ENCODE data around the gene KCNS3.

KCNS3 gene

DNA sequence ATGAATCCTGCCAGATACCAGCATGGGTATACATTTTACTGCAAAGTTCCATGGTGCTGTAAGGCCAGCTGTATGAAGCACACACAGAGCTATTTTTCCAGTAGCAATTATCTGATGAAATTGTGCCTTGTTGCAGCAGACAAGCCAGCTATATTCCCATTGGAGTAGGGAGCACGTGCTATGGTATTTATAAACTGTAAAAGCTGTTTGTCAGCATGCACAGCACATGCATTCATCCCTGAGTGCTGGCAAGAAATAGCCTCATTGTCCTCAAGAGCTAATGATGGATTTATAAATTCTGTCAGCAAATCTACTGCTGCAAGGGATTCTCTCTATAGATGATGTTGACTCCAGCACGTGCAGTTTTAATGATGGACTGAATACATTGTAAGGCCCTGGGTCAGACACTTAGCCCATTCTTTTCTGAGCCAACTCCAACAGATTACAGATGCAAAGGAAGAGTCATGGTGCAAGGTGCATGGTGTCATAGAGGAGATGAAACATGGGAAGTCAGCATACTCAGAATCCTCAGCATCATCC, 61.7 kb downstream of the KCNS3 start:
- in situ Hi-C loops (cut with MboI; ENCODE audit: low pct_unique_long_range_greater_than_20kb, low sequenced_read_pairs, unreplicated experiment): no loop called here
- TF ChIP-seq, protein P1, sequence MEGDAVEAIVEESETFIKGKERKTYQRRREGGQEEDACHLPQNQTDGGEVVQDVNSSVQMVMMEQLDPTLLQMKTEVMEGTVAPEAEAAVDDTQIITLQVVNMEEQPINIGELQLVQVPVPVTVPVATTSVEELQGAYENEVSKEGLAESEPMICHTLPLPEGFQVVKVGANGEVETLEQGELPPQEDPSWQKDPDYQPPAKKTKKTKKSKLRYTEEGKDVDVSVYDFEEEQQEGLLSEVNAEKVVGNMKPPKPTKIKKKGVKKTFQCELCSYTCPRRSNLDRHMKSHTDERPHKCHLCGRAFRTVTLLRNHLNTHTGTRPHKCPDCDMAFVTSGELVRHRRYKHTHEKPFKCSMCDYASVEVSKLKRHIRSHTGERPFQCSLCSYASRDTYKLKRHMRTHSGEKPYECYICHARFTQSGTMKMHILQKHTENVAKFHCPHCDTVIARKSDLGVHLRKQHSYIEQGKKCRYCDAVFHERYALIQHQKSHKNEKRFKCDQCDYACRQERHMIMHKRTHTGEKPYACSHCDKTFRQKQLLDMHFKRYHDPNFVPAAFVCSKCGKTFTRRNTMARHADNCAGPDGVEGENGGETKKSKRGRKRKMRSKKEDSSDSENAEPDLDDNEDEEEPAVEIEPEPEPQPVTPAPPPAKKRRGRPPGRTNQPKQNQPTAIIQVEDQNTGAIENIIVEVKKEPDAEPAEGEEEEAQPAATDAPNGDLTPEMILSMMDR (IDR thresholded peaks at IDR 0.05; ENCODE audit: extremely low read depth, insufficient read depth, missing control alignments): no peak
- DNase-seq (ENCODE audit: low spot score): no peak

DNA sequence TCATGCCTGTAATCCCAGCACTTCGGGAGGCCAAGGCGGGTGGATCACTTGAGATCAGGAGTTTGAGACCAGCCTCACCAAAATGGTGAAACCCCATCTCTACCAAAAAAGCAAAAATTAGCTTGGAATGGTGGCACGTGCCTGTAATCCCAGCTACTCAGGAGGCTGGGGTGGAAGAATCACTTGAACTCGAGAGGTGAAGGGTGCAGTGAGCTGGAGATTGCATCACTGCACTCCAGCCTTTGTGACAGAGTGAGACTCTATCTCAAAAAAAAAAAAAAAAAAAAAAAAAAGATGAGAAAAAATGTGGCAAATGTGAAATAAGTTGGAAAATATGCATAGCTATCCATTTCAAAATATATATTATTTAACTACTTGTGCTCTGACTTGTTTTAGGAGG, 65.0 kb downstream of the KCNS3 start:
- no peak for DNase-seq (ENCODE audit: low spot score)
- in situ Hi-C loops (cut with MboI; ENCODE audit: low pct_unique_long_range_greater_than_20kb, low sequenced_read_pairs, unreplicated experiment): no loop called here
- TF ChIP-seq, protein P1 (IDR thresholded peaks at IDR 0.05; ENCODE audit: extremely low read depth, insufficient read depth, missing control alignments): no peak

DNA sequence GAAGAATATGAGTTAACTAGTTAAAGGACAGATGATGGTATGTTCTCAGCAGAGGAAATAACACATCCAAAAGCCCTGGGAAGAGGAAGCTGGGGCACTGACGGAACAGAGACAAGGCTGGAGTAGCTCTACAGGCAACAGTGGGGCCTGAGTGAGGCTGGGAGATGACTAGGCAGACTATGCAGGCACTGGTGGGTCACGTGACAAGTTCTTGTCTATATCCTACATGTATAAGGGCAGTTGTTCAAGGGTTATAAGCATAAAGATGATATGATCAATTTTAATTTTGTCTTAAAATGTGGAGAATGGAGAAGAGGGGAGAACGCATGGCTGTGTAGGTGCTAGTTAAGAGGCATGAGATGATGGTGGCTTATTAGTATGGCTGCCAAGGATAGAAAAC, 68.6 kb downstream of the KCNS3 start:
- in situ Hi-C loops (cut with MboI; ENCODE audit: low pct_unique_long_range_greater_than_20kb, low sequenced_read_pairs, unreplicated experiment): no loop called here
- DNase-seq (ENCODE audit: low spot score): no peak
- TF ChIP-seq, protein P1 (IDR thresholded peaks at IDR 0.05; ENCODE audit: extremely low read depth, insufficient read depth, missing control alignments): no peak

DNA sequence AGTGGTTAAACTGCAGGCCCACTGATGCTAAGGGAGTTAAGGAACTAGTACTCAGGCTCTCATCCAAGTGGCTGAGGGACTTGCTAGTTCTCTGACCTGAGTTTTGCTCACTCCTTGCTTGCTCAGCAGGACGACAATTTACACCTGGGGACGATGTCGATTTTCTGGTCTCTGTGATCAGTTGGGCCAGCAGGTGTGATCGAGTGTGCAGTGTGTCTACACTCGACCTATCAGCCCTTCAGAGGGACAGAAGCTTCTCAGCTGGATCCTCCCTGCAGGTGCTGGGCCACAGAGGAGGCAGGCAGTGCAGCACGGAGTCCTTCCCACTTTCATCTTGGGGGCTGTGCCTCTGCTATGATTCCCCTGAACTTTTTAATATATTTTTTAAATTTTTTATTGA, 71.5 kb downstream of the KCNS3 start:
- no peak for DNase-seq (ENCODE audit: low spot score)
- TF ChIP-seq, protein P1 (IDR thresholded peaks at IDR 0.05; ENCODE audit: extremely low read depth, insufficient read depth, missing control alignments): no peak
- in situ Hi-C loops (cut with MboI; ENCODE audit: low pct_unique_long_range_greater_than_20kb, low sequenced_read_pairs, unreplicated experiment): no loop called here

DNA sequence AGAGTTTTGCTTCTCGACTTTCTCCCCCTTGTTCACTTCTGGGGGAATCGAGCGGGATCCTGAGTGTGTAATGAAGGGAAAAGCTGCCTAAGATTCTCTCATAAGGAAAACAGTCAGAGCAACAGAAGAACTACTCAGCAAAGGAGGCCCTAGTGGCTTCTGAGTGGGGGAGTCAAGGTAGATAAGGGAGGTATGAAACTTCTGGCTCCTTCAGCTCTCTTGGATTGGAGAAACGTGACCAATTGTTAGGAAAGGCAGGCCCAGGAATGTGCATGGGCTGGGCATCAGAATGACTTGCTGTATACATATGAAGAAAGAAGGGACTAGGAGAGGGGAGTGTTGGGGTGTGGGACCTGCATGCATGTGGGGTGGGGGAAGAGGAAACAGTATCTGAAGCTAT, 73.1 kb downstream of the KCNS3 start:
- no peak for DNase-seq (ENCODE audit: low spot score)
- TF ChIP-seq, protein P1 (IDR thresholded peaks at IDR 0.05; ENCODE audit: extremely low read depth, insufficient read depth, missing control alignments): no peak
- in situ Hi-C loops (cut with MboI; ENCODE audit: low pct_unique_long_range_greater_than_20kb, low sequenced_read_pairs, unreplicated experiment): no loop called here

DNA sequence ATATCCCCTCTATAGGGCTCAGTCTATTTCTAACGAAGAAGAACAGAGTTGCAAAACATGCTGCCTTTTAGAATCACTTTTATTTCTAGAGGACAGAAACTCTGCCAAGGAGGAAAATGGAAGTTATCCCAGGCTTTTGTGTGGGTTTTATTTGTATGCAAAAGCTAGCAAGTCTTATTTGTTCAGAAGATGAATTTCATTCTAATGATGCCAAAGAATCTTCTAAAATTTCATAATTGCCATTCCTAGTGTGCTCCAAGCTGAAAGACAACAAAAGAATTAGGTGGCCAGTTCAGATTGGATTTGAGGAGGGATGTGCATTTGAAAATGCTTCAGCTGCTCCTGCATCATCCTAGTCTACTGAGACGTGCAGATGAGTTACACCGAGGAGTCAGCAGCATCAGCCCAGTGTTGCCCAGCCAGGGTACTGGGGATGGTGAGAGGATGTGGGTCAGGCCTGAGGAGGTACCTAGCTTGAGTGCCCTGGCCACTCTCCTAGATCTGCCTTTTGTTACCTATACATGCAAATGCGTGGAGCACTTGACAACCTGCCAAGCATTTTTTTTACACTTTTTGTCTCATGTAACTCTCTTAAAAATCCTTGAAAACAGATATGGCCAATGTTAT, 80.1 kb downstream of the KCNS3 start:
- TF ChIP-seq, protein P1 (IDR thresholded peaks at IDR 0.05; ENCODE audit: extremely low read depth, insufficient read depth, missing control alignments): no peak
- no peak for DNase-seq (ENCODE audit: low spot score)
- in situ Hi-C loops (cut with MboI; ENCODE audit: low pct_unique_long_range_greater_than_20kb, low sequenced_read_pairs, unreplicated experiment): no loop called here
